Activated CD4-positive, alpha-beta T cell treated with anti-CD3 and anti-CD28 coated beads for 36 hours (primary cell): Measurements from ENCODE around the gene ZNF22. TPM values are rescaled to one million over a fixed set of nuclear protein-coding genes. Genes with fewer than 3 reads are reported as not detected.

Experiments
- ATAC-seq: fragments of 200-7000 bp; cut with Tn5 transposase; one replicate; pipeline ENCODE4 v1.10.0; 2021; ENCODE audit warnings: mild to moderate bottlenecking, moderate library complexity
- CTCF ChIA-PET: fragments of 350-600 bp; sonication (Branson Sonifier 250); formaldehyde crosslinking; loops from one replicate; lab custom pipeline; 2021; ENCODE audit warnings: antibody characterized with exemption; lab: Charles Lee
- POLR2A ChIA-PET: fragments of 350-600 bp; sonication (Branson Sonifier 250); formaldehyde crosslinking; loops from one replicate; lab custom pipeline; 2021; ENCODE audit warnings: antibody characterized with exemption, inconsistent platforms; lab: Charles Lee
- DNase-seq: peaks from one replicate; pipeline ENCODE4 v3.0.0-alpha.2; 2020
- H3K27ac Mint-ChIP-seq: one replicate; pipeline ENCODE4 v1.8.0; 2021; ENCODE audit warnings: mixed read lengths
- H3K27me3 Mint-ChIP-seq: one replicate; pipeline ENCODE4 v1.8.0; 2021; ENCODE audit warnings: mixed read lengths
- H3K36me3 Mint-ChIP-seq: one replicate; pipeline ENCODE4 v1.8.0; 2021; ENCODE audit warnings: low read depth, mixed read lengths
- H3K4me1 Mint-ChIP-seq: one replicate; pipeline ENCODE4 v1.8.0; 2021; ENCODE audit warnings: mixed read lengths
- H3K4me3 Mint-ChIP-seq: one replicate; pipeline ENCODE4 v1.8.0; 2021; ENCODE audit warnings: mild to moderate bottlenecking, moderate library complexity, mixed read lengths
- H3K9me3 Mint-ChIP-seq: one replicate; pipeline ENCODE4 v1.8.0; 2021; ENCODE audit warnings: low read depth, mixed read lengths
- intact Hi-C, 2 experiments: fragments of 100-400 bp; cut with DNase I in 1 of 2; cut with micrococcal nuclease in 1 of 2; formaldehyde crosslinking; loops; one replicate each; pipeline versions ENCODE4 v1.14.2 to v1.15.1; 2022 to 2024; cut with DNase I, micrococcal nuclease
- total RNA-seq, 2 experiments: library from RNA; stranded (reverse); gene quantifications; one replicate each; pipeline ENCODE4 v1.2.3, GENCODE V29; 2021

ZNF22 gene
- total RNA-seq, 2 experiments from 2014 or later, result 18.8 to 21.6 TPM

- intact Hi-C loops, result no loop called here
Measured at GRCh38 chr10:44994752-44995530, 5.8 kb upstream of the ZNF22 start.

GRCh38 chr10:44995581-44995913, 5.2 kb upstream of the ZNF22 start:
- DNase-seq (no peak), ATAC-seq (no peak)
- Mint-ChIP-seq H3K9me3 (peaks cover 3% of the 10 kb centered on the region), H3K27me3 (no peaks in the 10 kb centered on the region), H3K27ac (no peak overlapping the region), H3K4me1 (peaks cover 22% of the 10 kb centered on the region), H3K4me3 (no peak overlapping the region), H3K36me3 (peaks cover 6% of the 10 kb centered on the region)
- CTCF ChIA-PET, result interaction anchor here (0.7 to 1.2 kb wide), 2 partner anchors 10 to 687 kb away, joined by 3 to 5 read pairs; no protein-coding TSS in a partner anchor
- intact Hi-C loops, result no loop called here
- POLR2A ChIA-PET, result no interaction called here

More at GRCh38 chr10:44994752-44995530, 5.8 kb upstream of the ZNF22 start:
- CTCF ChIA-PET, result interaction anchor here (0.7 to 1.2 kb wide), 2 partner anchors 11 to 686 kb away, joined by 3 to 5 read pairs; no protein-coding TSS in a partner anchor
- peaks cover 16% of the 10 kb centered on the region for H3K4me1 Mint-ChIP-seq
- H3K27me3 Mint-ChIP-seq, result no peaks in the 10 kb centered on the region
- H3K36me3 Mint-ChIP-seq, result peaks cover 3% of the 10 kb centered on the region
- ATAC-seq (no peak), DNase-seq (no peak)
- no peak overlapping the region for H3K27ac Mint-ChIP-seq
- H3K9me3 Mint-ChIP-seq, result peaks cover under 1% of the 10 kb centered on the region
- no peak overlapping the region for H3K4me3 Mint-ChIP-seq
- POLR2A ChIA-PET, result interaction anchor here (0.6 kb wide), 1 partner anchor 26 kb away, joined by 17 read pairs; no protein-coding TSS in a partner anchor

GRCh38 chr10:44995914-44996669, 4.6 kb upstream of the ZNF22 start:
- ATAC-seq (no peak), DNase-seq (no peak)
- no peaks in the 10 kb centered on the region for H3K27me3 Mint-ChIP-seq
- ChIA-PET CTCF (interaction anchor here (1.2 kb wide), 1 partner anchor 10 kb away, joined by 5 read pairs; no protein-coding TSS in a partner anchor), POLR2A (no interaction called here)
- peaks cover 6% of the 10 kb centered on the region for H3K36me3 Mint-ChIP-seq
- H3K27ac Mint-ChIP-seq, result no peak overlapping the region
- peaks cover 24% of the 10 kb centered on the region for H3K4me1 Mint-ChIP-seq
- intact Hi-C loops, result no loop called here
- H3K4me3 Mint-ChIP-seq, result no peak overlapping the region
- H3K9me3 Mint-ChIP-seq, result peaks cover 3% of the 10 kb centered on the region

GRCh38 chr10:44997105-44997748, 3.5 kb upstream of the ZNF22 start:
- Mint-ChIP-seq H3K36me3 (peaks cover 9% of the 10 kb centered on the region), H3K4me1 (peaks cover 27% of the 10 kb centered on the region), H3K4me3 (no peak overlapping the region), H3K9me3 (peaks cover 3% of the 10 kb centered on the region), H3K27ac (no peak overlapping the region), H3K27me3 (no peaks in the 10 kb centered on the region)
- ChIA-PET CTCF (no interaction called here), POLR2A (no interaction called here)
- DNase-seq (no peak), ATAC-seq (no peak)
- intact Hi-C loops, result no loop called here

- ATAC-seq (no peak), DNase-seq (no peak)
- Mint-ChIP-seq H3K27ac (no peak overlapping the region), H3K27me3 (no peaks in the 10 kb centered on the region), H3K36me3 (peaks cover 19% of the 10 kb centered on the region), H3K9me3 (peaks cover 8% of the 10 kb centered on the region), H3K4me1 (peaks cover 34% of the 10 kb centered on the region), H3K4me3 (no peak overlapping the region)
- POLR2A ChIA-PET, result no interaction called here
- intact Hi-C loops, result no loop called here
- CTCF ChIA-PET, result no interaction called here
Measured at GRCh38 chr10:44998146-44998631, 2.5 kb upstream of the ZNF22 start.

GRCh38 chr10:45000138-45000751, 478 bp upstream of the ZNF22 start:
- ChIA-PET POLR2A (interaction anchor here (0.7 kb wide), 1 partner anchor 134 kb away, joined by 3 read pairs; no protein-coding TSS in a partner anchor), CTCF (interaction anchor here (0.8 to 1.6 kb wide), 2 partner anchors 25 to 1390 kb away, joined by 3 to 4 read pairs; no protein-coding TSS in a partner anchor)
- Mint-ChIP-seq H3K36me3 (peaks cover 38% of the 10 kb centered on the region), H3K27ac (peak overlapping the region; percentile 89), H3K4me1 (peaks cover 30% of the 10 kb centered on the region), H3K4me3 (peak overlapping the region; percentile 84), H3K27me3 (no peaks in the 10 kb centered on the region), H3K9me3 (peaks cover 18% of the 10 kb centered on the region)
- intact Hi-C loops, result loop anchor here (1.0 to 10.0 kb wide), 6 partner anchors 25 to 995 kb away; partner anchors contain the start of gene RASSF4 (in 2 of the 2)
- no peak for ATAC-seq
- DNase-seq, result no peak

- intact Hi-C loops, result loop anchor here (1.0 to 10.0 kb wide), 5 partner anchors 43 to 993 kb away; partner anchors contain the start of genes RASSF4 (in 1 of the 2) and ZFAND4 (in 1 of the 2)
- no peaks in the 10 kb centered on the region for H3K27me3 Mint-ChIP-seq
- H3K9me3 Mint-ChIP-seq, result peaks cover 23% of the 10 kb centered on the region
- peak overlapping the region; percentile 84 for H3K4me3 Mint-ChIP-seq
- peak overlapping the region; percentile 89 for H3K27ac Mint-ChIP-seq
- DNase-seq (peak; percentile 71), ATAC-seq (peak; percentile 79)
- H3K36me3 Mint-ChIP-seq, result peaks cover 42% of the 10 kb centered on the region
- ChIA-PET CTCF (interaction anchor here (0.6 to 1.5 kb wide), 2 partner anchors 25 to 26 kb away, joined by 3 to 5 read pairs; no protein-coding TSS in a partner anchor), POLR2A (interaction anchor here (0.6 kb wide), 1 partner anchor 452 kb away, joined by 3 read pairs; no protein-coding TSS in a partner anchor)
- peaks cover 20% of the 10 kb centered on the region for H3K4me1 Mint-ChIP-seq
Measured at GRCh38 chr10:45001381-45002148, 842 bp downstream of the ZNF22 start.

GRCh38 chr10:45003432-45004000, 2.8 kb downstream of the ZNF22 start:
- peaks cover 20% of the 10 kb centered on the region for H3K4me1 Mint-ChIP-seq
- intact Hi-C loops, result loop anchor here (10.0 kb wide), 3 partner anchors 231 to 991 kb away; no protein-coding TSS in a partner anchor
- peaks cover 42% of the 10 kb centered on the region for H3K36me3 Mint-ChIP-seq
- no peak overlapping the region for H3K27ac Mint-ChIP-seq
- ATAC-seq, result no peak
- peaks cover 23% of the 10 kb centered on the region for H3K9me3 Mint-ChIP-seq
- DNase-seq, result no peak
- CTCF ChIA-PET, result no interaction called here
- no peaks in the 10 kb centered on the region for H3K27me3 Mint-ChIP-seq
- POLR2A ChIA-PET, result no interaction called here
- no peak overlapping the region for H3K4me3 Mint-ChIP-seq

- CTCF ChIA-PET, result interaction anchor here (1.3 kb wide), 1 partner anchor 140 kb away, joined by 5 read pairs; no protein-coding TSS in a partner anchor
- ATAC-seq, result no peak
- H3K27ac Mint-ChIP-seq, result no peak overlapping the region
- H3K4me1 Mint-ChIP-seq, result peaks cover 20% of the 10 kb centered on the region
- POLR2A ChIA-PET, result no interaction called here
- H3K27me3 Mint-ChIP-seq, result no peaks in the 10 kb centered on the region
- peaks cover 23% of the 10 kb centered on the region for H3K9me3 Mint-ChIP-seq
- peaks cover 42% of the 10 kb centered on the region for H3K36me3 Mint-ChIP-seq
- DNase-seq, result no peak
- no peak overlapping the region for H3K4me3 Mint-ChIP-seq
- intact Hi-C loops, result loop anchor here (10.0 kb wide), 3 partner anchors 230 to 990 kb away; no protein-coding TSS in a partner anchor
Measured at GRCh38 chr10:45004661-45005060, 3.9 kb downstream of the ZNF22 start.
